WTC11 (cell line): ENCODE measurements around the gene TMPRSS6. TPM values are rescaled to one million over a fixed set of nuclear protein-coding genes. Genes with fewer than 3 reads are reported as not detected.

Experiments used
- ATAC-seq: fragments of 200-7000 bp; cut with Tn5 transposase; 2 replicates; pipeline ENCODE4 v1.10.0; 2021; ENCODE audit warnings: mild to moderate bottlenecking, moderate library complexity
- CTCF ChIA-PET: fragments of 300-600 bp; sonication (Branson Sonifier 250); formaldehyde crosslinking; loops from one replicate; lab custom pipeline; 2021; ENCODE audit warnings: antibody characterized with exemption; lab: Charles Lee
- POLR2A ChIA-PET: fragments of 350-600 bp; sonication (Branson Sonifier 250); formaldehyde crosslinking; loops from one replicate; lab custom pipeline; 2021; ENCODE audit warnings: antibody characterized with exemption; lab: Charles Lee
- DNase-seq: peaks from one replicate; pipeline ENCODE4 v3.0.0; 2021; ENCODE audit warnings: low spot score
- H3K27ac Mint-ChIP-seq: 2 replicates; pipeline ENCODE4 v1.8.0; 2021; ENCODE audit warnings: mixed read lengths
- H3K27me3 Mint-ChIP-seq: 2 replicates; pipeline ENCODE4 v1.8.0; 2021; ENCODE audit warnings: low read depth, mild to moderate bottlenecking, moderate library complexity, mixed read lengths
- H3K36me3 Mint-ChIP-seq: 2 replicates; pipeline ENCODE4 v1.8.0; 2021; ENCODE audit warnings: mixed read lengths
- H3K4me1 Mint-ChIP-seq: 2 replicates; pipeline ENCODE4 v1.8.0; 2022; ENCODE audit warnings: mixed read lengths
- H3K4me3 Mint-ChIP-seq: 2 replicates; pipeline ENCODE4 v1.8.0; 2021; ENCODE audit warnings: mild to moderate bottlenecking, moderate library complexity, mixed read lengths
- H3K9me3 Mint-ChIP-seq: 2 replicates; pipeline ENCODE4 v1.8.0; 2021; ENCODE audit warnings: mixed read lengths
- AR ChIP-seq: fragments of 250-450 bp; sonication (Bioruptor Pico); IDR thresholded peaks from 2 replicates; pipeline ENCODE4 v1.9.0; 2021; ENCODE audit warnings: mild to moderate bottlenecking
- ATF1 ChIP-seq: sonication (generic); formaldehyde crosslinking; IDR thresholded peaks from 2 replicates; pipeline ENCODE4 v1.8.1; 2023; ENCODE audit warnings: mild to moderate bottlenecking, moderate library complexity, missing genetic modification reagents
- ATF2 ChIP-seq: sonication (generic); formaldehyde crosslinking; IDR thresholded peaks from 2 replicates; pipeline ENCODE4 v1.8.1; 2022; ENCODE audit warnings: low read depth, missing genetic modification reagents, borderline replicate concordance
- CTCF ChIP-seq: fragments of 200-600 bp; IDR thresholded peaks from 2 replicates; pipeline ENCODE4 v1.8.0; 2022; ENCODE audit warnings: antibody characterized with exemption
- ETV6 ChIP-seq: sonication (generic); formaldehyde crosslinking; IDR thresholded peaks from 2 replicates; pipeline ENCODE4 v1.8.1; 2022; ENCODE audit warnings: mild to moderate bottlenecking, missing genetic modification reagents
- KAT7 ChIP-seq: sonication (generic); formaldehyde crosslinking; IDR thresholded peaks from 2 replicates; pipeline ENCODE4 v1.8.1; 2023; ENCODE audit warnings: missing genetic modification reagents, mild to moderate bottlenecking, borderline replicate concordance
- NFATC4 ChIP-seq: fragments of 250-450 bp; sonication (Bioruptor Pico); IDR thresholded peaks from 2 replicates; pipeline ENCODE4 v1.9.0; 2021; ENCODE audit warnings: mild to moderate bottlenecking
- NR1H2 ChIP-seq: sonication (generic); formaldehyde crosslinking; IDR thresholded peaks from 2 replicates; pipeline ENCODE4 v1.9.0; 2021; ENCODE audit warnings: mild to moderate bottlenecking, moderate library complexity, missing genetic modification reagents
- OVOL2 ChIP-seq: fragments of 250-450 bp; sonication (Bioruptor Pico); IDR thresholded peaks from 2 replicates; pipeline ENCODE4 v1.9.0; 2021; ENCODE audit warnings: mild to moderate bottlenecking, borderline replicate concordance
- RELA ChIP-seq: sonication (generic); formaldehyde crosslinking; IDR thresholded peaks from 2 replicates; pipeline ENCODE4 v1.8.1; 2022; ENCODE audit warnings: missing genetic modification reagents, mild to moderate bottlenecking, borderline replicate concordance
- SOX15 ChIP-seq: fragments of 250-450 bp; sonication (Bioruptor Pico); IDR thresholded peaks from 2 replicates; pipeline ENCODE4 v1.9.0; 2021; ENCODE audit warnings: mild to moderate bottlenecking
- SP1 ChIP-seq: sonication (generic); formaldehyde crosslinking; conservative IDR thresholded peaks from 2 replicates; pipeline ENCODE4 v1.8.1; 2022; ENCODE audit warnings: missing genetic modification reagents
- TEAD4 ChIP-seq: sonication (generic); formaldehyde crosslinking; IDR thresholded peaks from 2 replicates; pipeline ENCODE4 v1.8.0; 2022; ENCODE audit warnings: mild to moderate bottlenecking, missing genetic modification reagents
- TP53 ChIP-seq: sonication (generic); formaldehyde crosslinking; IDR thresholded peaks from 2 replicates; pipeline ENCODE4 v1.8.1; 2023; ENCODE audit warnings: mild to moderate bottlenecking, missing genetic modification reagents
- USF1 ChIP-seq: sonication (generic); formaldehyde crosslinking; IDR thresholded peaks from 2 replicates; pipeline ENCODE4 v1.8.0; 2022; ENCODE audit warnings: mild to moderate bottlenecking, missing genetic modification reagents
- USF2 ChIP-seq: sonication (generic); formaldehyde crosslinking; IDR thresholded peaks from 2 replicates; pipeline ENCODE4 v1.8.1; 2023; ENCODE audit warnings: mild to moderate bottlenecking, missing genetic modification reagents, moderate library complexity
- ZBTB43 ChIP-seq: sonication (generic); formaldehyde crosslinking; IDR thresholded peaks from 2 replicates; pipeline ENCODE4 v1.8.1; 2023; ENCODE audit warnings: mild to moderate bottlenecking, missing genetic modification reagents
- ZNF138 ChIP-seq: sonication (generic); formaldehyde crosslinking; conservative IDR thresholded peaks from 2 replicates; pipeline ENCODE4 v1.8.1; 2022; ENCODE audit warnings: mild to moderate bottlenecking, moderate library complexity, missing genetic modification reagents
- ZNF532 ChIP-seq: fragments of 250-450 bp; sonication (Bioruptor Pico); IDR thresholded peaks from 2 replicates; pipeline ENCODE4 v1.9.0; 2021; ENCODE audit warnings: mild to moderate bottlenecking, borderline replicate concordance
- ZNF671 ChIP-seq: fragments of 250-450 bp; sonication (Bioruptor Pico); IDR thresholded peaks from 2 replicates; pipeline ENCODE4 v1.8.0; 2021; ENCODE audit warnings: mild to moderate bottlenecking
- total RNA-seq: library from RNA; stranded (reverse); gene quantifications from 3 replicates; pipeline ENCODE4 v1.2.3, GENCODE V29; 2021

TMPRSS6 gene
- total RNA-seq, 1 experiment from 2014 or later, result 0.11 TPM

- CTCF ChIA-PET, result interaction anchor here (0.9 to 2.9 kb wide), 3 partner anchors 15 to 58 kb away, joined by 3 to 13 read pairs (median 9); no protein-coding TSS in a partner anchor
- TF ChIP-seq CTCF (no peak), OVOL2 (CRISPR knock-in tag) (no peak), KAT7 (CRISPR knock-in tag) (no peak), SP1 (CRISPR knock-in tag) (no peak), ATF2 (CRISPR knock-in tag) (no peak), USF1 (CRISPR knock-in tag) (no peak), USF2 (CRISPR knock-in tag) (no peak), ETV6 (CRISPR knock-in tag) (no peak), ZNF671 (CRISPR knock-in tag) (no peak), TP53 (CRISPR knock-in tag) (no peak), ATF1 (CRISPR knock-in tag) (no peak), SOX15 (CRISPR knock-in tag) (no peak), ZBTB43 (CRISPR knock-in tag) (no peak), ZNF532 (no peak), RELA (no peak), NFATC4 (CRISPR knock-in tag) (no peak), AR (CRISPR knock-in tag) (no peak), ZNF138 (CRISPR knock-in tag) (no peak), TEAD4 (no peak), NR1H2 (CRISPR knock-in tag) (no peak)
- Mint-ChIP-seq H3K27me3 (no peaks in the 10 kb centered on the region; the same call in none of the 2 replicates), H3K9me3 (no peaks in the 10 kb centered on the region), H3K27ac (no peak overlapping the region), H3K36me3 (no peaks in the 10 kb centered on the region), H3K4me1 (0 out of 2 replicates have a peak, but pooled peaks cover 4% of the 10 kb centered on the region), H3K4me3 (no peak overlapping the region)
- DNase-seq, result no peak
- ATAC-seq, result no peak
- POLR2A ChIA-PET, result no interaction called here
Observed at GRCh38 chr22:37141476-37141875, 32.0 kb upstream of the TMPRSS6 start.
